ENCODE measurements around the gene USPL1. TPM values are rescaled to one million over a fixed set of nuclear protein-coding genes. Genes with fewer than 3 reads are reported as not detected.

The USPL1 gene
- total RNA-seq, 1 experiment from 2014 or later = 14.3 TPM

- no peak for DNase-seq (ENCODE audit: low spot score)
- Mint-ChIP-seq H3K27ac (no peak overlapping the region), H3K4me3 (no peak overlapping the region), H3K4me1 (no peaks in the 10 kb centered on the region; the same call in 1 of the 2 replicates), H3K27me3 (ENCODE audit: low read depth) (no peaks in the 10 kb centered on the region), H3K36me3 (peaks cover 22% of the 10 kb centered on the region), H3K9me3 (no peaks in the 10 kb centered on the region)
- CTCF ChIA-PET = interaction anchor here (1.8 kb wide), 1 partner anchor 491 kb away, joined by 6 read pairs; no protein-coding TSS in a partner anchor
- no peak for ATAC-seq
- no peak for TF ChIP-seq RELA (CRISPR knock-in tag; IDR thresholded peaks at IDR 0.05; ENCODE audit: borderline replicate concordance)
- no peak for TF ChIP-seq CREB1 (CRISPR knock-in tag; IDR thresholded peaks at IDR 0.05)
- no peak for TF ChIP-seq ZNF416 (CRISPR knock-in tag; IDR thresholded peaks at IDR 0.05)
- no peak for TF ChIP-seq ZBTB43 (CRISPR knock-in tag; IDR thresholded peaks at IDR 0.05)
- TF ChIP-seq, protein P1, sequence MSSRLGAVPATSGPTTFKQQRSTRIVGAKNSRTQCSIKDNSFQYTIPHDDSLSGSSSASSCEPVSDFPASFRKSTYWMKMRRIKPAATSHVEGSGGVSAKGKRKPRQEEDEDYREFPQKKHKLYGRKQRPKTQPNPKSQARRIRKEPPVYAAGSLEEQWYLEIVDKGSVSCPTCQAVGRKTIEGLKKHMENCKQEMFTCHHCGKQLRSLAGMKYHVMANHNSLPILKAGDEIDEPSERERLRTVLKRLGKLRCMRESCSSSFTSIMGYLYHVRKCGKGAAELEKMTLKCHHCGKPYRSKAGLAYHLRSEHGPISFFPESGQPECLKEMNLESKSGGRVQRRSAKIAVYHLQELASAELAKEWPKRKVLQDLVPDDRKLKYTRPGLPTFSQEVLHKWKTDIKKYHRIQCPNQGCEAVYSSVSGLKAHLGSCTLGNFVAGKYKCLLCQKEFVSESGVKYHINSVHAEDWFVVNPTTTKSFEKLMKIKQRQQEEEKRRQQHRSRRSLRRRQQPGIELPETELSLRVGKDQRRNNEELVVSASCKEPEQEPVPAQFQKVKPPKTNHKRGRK (CRISPR knock-in tag; IDR thresholded peaks at IDR 0.05; ENCODE audit: borderline replicate concordance) = no peak
- TF ChIP-seq JAZF1 (CRISPR knock-in tag; IDR thresholded peaks at IDR 0.05) = no peak
- POLR2A ChIA-PET = no interaction called here
Measured at GRCh38 chr13:30623392-30623791, 5.7 kb downstream of the USPL1 start.

DNA sequence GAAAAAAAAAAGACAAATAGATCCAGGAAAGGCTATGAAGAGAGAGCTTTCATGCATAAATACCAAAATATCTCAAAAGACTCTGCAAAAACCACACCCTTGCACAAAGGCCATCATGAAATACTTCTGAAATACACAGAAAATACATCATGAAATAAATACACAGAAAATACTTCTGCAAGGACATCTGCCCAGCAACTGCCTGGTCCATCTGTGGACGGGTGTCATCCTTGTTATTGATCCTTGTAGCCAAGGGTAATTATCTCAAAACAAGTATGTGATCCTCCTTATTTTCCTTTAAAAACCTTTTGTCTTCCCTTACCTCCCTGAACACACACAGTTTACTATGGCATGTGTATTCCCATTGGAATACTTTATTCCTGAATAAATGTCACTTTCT lies 6.9 kb downstream of the USPL1 start:
- H3K27ac Mint-ChIP-seq = no peak overlapping the region
- POLR2A ChIA-PET = no interaction called here
- no peaks in the 10 kb centered on the region for H3K9me3 Mint-ChIP-seq
- ATAC-seq (no peak), DNase-seq (ENCODE audit: low spot score) (no peak)
- H3K27me3 Mint-ChIP-seq (ENCODE audit: low read depth) = no peaks in the 10 kb centered on the region
- TF ChIP-seq ATF6 (CRISPR knock-in tag; IDR thresholded peaks at IDR 0.05) (no peak), NR2C2 (CRISPR knock-in tag; IDR thresholded peaks at IDR 0.05) (no peak), E2F1 (CRISPR knock-in tag; IDR thresholded peaks at IDR 0.05) (no peak), CBFB (CRISPR knock-in tag; IDR thresholded peaks at IDR 0.05; ENCODE audit: low read depth) (no peak)
- H3K36me3 Mint-ChIP-seq = peaks cover 30% of the 10 kb centered on the region
- no peaks in the 10 kb centered on the region; the same call in 1 of the 2 replicates for H3K4me1 Mint-ChIP-seq
- no peak overlapping the region for H3K4me3 Mint-ChIP-seq
- CTCF ChIA-PET = no interaction called here

GRCh38 chr13:30629527-30629926 lies 11.8 kb downstream of the USPL1 start:
- ChIA-PET POLR2A (no interaction called here), CTCF (no interaction called here)
- Mint-ChIP-seq H3K4me3 (no peak overlapping the region), H3K4me1 (no peaks in the 10 kb centered on the region), H3K36me3 (peaks cover 46% of the 10 kb centered on the region), H3K27ac (no peak overlapping the region), H3K9me3 (peaks cover 4% of the 10 kb centered on the region), H3K27me3 (ENCODE audit: low read depth) (no peaks in the 10 kb centered on the region)
- TF ChIP-seq FOXK1 (CRISPR knock-in tag; IDR thresholded peaks at IDR 0.05) (no peak), MAX (CRISPR knock-in tag; IDR thresholded peaks at IDR 0.05) (no peak), STAT6 (CRISPR knock-in tag; conservative IDR thresholded peaks at IDR 0.05; ENCODE audit: low read depth) (no peak), HMGA2 (CRISPR knock-in tag; IDR thresholded peaks at IDR 0.05) (no peak), ZNF121 (CRISPR knock-in tag; IDR thresholded peaks at IDR 0.05) (no peak), ESRRA (CRISPR knock-in tag; IDR thresholded peaks at IDR 0.05; ENCODE audit: borderline replicate concordance) (no peak), NR2C2 (CRISPR knock-in tag; IDR thresholded peaks at IDR 0.05) (no peak), TP53 (CRISPR knock-in tag; IDR thresholded peaks at IDR 0.05) (no peak), ATF6 (CRISPR knock-in tag; IDR thresholded peaks at IDR 0.05) (no peak)
- TF ChIP-seq, protein P2, sequence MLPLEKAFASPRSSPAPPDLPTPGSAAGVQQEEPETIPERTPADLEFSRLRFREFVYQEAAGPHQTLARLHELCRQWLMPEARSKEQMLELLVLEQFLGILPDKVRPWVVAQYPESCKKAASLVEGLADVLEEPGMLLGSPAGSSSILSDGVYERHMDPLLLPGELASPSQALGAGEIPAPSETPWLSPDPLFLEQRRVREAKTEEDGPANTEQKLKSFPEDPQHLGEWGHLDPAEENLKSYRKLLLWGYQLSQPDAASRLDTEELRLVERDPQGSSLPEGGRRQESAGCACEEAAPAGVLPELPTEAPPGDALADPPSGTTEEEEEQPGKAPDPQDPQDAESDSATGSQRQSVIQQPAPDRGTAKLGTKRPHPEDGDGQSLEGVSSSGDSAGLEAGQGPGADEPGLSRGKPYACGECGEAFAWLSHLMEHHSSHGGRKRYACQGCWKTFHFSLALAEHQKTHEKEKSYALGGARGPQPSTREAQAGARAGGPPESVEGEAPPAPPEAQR (CRISPR knock-in tag; IDR thresholded peaks at IDR 0.05) = no peak
- ATAC-seq (no peak), DNase-seq (ENCODE audit: low spot score) (no peak)

Measured in WTC11 (cell line).